HTERT RPE-1 (cell line): Measurements from ENCODE around the gene SLC4A2.

Experiments used
- in situ Hi-C: fragments of 300-500 bp; cut with MboI; formaldehyde crosslinking; loops from 4 replicates; pipeline ENCODE4 v1.14.3; 2020; ENCODE audit warnings: low sequenced_read_pairs

The SLC4A2 gene

DNA sequence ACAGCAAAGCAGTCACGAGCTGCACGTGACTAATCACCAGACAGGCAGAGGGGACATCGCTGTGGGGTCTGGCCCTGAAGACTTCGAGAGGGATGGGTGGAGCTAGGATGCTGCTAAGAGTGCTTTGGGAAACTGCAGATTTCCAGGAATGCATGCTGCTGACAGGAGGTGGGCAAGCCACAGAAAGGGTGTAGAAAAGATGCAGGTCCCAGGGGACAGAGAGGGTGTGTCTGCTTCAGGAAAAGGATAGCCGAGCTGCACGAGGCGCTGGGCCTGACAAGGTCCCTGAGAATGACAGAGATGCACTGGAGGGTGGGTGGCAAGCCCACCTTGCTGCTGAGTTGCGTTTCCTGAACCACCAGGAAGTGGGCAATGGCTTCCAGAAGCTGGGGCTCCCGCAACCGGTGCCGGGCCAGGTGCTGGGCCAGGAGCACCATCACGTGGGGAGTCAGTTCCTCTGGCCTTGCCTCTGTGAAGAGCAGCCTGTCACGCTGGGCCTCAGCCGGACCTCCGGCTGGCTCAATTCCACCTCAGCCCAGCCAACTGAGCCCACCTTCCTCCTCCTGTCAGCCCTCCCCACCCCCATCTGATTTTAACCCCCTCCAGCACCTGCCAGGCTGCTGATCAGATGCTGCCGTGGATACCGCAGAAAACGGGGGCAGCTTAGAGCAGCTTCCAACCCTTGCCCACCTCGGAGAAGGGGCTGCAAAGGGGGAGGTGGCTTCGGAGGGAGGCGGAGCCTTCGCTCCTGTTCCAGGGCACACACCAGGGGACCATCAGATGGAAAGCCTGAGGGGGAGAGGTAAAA is 19.0 kb downstream of the SLC4A2 start:
- in situ Hi-C loops, result no loop called here

GRCh38 chr7:151079199-151079910 is 20.0 kb downstream of the SLC4A2 start:
- in situ Hi-C loops, result no loop called here

DNA sequence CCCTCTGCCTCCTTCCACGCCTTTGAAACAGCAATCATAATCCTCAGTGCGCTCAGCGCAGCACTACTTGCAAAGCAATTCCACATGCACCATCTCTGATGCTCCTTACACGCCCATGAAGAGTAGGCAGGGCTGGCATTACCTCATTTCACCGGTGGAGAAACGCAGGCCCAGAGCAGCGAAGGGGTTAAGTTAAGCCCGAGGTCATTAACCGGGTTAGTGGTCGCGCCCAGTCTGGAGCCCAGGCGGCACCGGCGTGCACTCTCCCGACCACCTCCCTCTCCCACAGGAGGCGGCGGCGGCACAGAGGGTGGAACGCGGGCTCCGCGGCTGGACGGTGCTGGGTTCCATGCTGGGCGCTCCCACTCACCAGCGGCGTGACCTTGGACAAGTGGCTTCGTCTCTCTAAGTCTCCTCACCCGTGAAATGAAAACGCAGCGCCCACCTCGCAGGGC is 20.7 kb downstream of the SLC4A2 start:
- in situ Hi-C loops, result no loop called here

- in situ Hi-C loops, result no loop called here
These were observed 21.3 kb downstream of the SLC4A2 start, which contains the start of gene FASTK for GRCh38 chr7:151080522-151081169. Gene FASTK (minus strand): TSS chr7:151080809. CDS start chr7:151080766, 43 bp downstream.

- in situ Hi-C loops, result no loop called here
These were observed 22.0 kb downstream of the SLC4A2 start for GRCh38 chr7:151081170-151082101.

DNA sequence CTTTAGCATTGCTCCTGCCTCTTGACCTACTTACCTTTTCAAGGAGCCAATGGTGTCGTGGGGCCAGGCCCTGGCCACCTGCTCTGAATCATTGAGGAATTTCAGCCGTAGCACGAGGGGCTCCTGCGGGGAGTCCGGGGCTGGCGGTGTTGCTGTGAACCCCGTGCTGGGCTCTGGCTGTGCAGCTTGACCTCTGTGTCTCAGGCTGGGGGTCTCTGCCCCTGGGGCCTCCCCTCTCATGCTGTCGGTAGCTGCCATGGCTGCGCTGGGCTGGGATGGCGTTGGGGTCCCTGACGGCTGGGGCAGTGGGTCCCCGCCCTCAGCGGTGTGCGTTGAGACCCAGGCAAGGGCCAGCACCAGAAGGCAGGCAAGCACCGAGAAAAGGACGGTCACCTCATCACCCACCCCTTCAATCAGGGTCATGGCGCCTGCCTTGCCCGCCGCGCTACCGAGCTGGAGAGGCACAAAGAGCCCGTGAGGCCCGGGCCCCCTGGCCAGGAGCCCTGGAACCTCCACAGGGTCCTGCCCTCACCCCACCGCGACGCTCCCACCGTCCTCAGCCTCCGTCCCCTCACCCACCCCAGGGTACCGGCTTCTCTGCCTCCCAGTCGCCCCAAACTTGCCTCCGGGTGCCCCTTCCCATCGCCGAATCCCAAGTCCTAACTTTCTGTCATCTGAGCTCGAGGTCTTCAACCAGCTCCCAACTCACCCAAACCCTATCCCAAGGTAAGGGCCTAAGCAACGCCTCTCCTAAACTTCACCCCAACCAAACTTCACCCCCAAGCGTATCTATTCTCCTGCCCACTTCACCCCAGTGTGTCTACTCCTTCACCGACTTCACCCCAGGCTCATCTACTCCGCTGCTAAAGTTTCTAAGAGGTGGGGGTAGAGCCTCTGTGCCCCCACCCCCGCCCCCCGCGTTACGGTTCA is 23.0 kb downstream of the SLC4A2 start:
- in situ Hi-C loops, result no loop called here

DNA sequence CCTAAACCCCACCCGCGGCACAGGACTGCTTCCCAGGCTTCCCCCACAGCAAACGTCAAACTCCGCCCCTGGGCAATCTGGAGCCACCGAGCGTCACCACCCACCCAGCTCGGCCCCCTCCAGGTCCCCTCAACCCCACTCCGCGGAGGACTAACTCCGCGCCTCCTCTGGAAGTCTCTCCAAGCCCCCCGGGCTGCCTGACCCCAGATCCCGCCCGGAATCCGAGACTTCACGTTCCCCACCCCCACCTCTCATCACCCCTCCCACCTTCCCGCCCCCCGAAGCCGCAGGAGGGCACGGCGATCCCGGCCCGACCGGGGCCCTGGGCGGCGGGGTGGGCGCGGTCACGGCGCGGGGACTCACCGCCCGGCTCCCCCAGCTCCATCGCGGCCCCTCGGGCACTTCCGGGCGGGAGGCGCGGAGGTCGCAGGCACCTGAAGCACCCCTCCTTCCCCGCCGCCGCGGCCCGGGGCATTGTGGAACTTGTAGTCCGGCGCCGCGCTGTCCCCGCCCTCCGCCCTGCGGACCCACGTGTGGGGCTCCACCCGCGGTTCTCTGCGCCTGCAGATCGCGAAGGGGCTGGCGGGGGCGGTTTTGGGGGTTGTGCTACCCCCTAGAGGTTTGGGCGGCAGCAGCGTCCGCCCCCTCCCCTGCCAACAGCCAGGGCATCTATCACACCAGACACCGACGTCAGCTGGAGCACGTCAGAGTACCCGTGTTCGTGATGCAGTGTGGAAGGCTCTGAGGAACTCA is 23.9 kb downstream of the SLC4A2 start, which contains the start of gene TMUB1:
TSS of gene TMUB1 (minus strand) at position 423 of the 753 bp plus-strand sequence. CDS start 930 bp downstream, outside the sequence.
- in situ Hi-C loops, result no loop called here

DNA sequence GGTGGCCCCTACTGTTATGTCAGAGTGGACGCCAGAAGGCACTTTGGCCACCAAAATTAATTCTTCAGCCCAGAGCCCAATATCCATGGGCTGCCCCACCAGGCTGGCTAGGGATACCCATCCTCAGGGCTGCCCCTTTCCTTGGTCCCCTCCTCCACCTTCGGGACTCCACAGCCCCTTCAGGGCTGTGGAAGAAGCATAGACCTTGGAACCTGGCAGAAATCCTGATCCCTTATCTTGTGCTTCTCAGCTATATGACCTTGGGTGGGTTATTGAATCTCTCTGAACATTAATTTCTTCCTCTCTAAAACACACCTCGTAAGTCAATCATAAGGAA is 24.4 kb downstream of the SLC4A2 start:
- in situ Hi-C loops, result no loop called here

DNA sequence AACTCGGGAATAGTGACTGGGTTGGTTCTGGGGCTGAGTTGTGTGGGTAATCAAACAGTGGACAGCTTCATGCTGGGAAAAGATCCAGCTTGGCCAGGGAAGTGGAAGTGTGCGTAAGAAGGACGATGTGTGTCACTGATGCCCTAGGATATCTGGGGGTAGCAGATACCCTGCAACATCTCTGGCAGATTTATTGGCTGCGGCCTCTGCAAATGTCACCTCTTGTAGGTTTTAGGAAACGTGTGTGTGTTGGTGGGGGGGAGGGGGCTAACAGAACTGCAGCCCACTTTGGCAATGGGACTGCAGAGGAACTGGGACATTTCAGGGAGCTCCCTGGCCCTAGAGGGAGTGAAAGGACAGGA is 25.9 kb downstream of the SLC4A2 start:
- in situ Hi-C loops, result no loop called here

- in situ Hi-C loops, result no loop called here
These were observed 26.6 kb downstream of the SLC4A2 start, which contains the start of gene AGAP3 for GRCh38 chr7:151085691-151086620. Gene AGAP3 (plus strand): TSS chr7:151086475. CDS start chr7:151086742, 267 bp downstream.

DNA sequence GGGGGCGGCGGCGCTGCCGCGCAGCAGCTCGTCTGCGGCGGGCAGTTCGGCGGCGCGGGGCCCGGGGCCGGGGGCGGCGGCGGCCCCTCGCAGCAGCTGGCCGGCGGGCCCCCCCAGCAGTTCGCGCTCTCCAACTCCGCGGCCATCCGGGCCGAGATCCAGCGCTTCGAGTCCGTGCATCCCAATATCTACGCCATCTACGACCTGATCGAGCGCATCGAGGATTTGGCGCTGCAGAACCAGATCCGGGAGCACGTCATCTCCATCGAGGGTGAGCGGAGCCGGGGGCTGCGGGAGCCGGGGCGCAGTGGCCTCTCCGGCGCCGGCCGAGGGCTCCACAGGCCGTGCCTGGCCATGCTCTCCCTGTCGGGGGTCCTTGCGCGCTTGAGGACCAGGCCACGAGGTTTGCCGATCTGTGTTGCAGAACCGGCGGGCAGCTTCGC is 27.4 kb downstream of the SLC4A2 start:
- in situ Hi-C loops, result no loop called here

DNA sequence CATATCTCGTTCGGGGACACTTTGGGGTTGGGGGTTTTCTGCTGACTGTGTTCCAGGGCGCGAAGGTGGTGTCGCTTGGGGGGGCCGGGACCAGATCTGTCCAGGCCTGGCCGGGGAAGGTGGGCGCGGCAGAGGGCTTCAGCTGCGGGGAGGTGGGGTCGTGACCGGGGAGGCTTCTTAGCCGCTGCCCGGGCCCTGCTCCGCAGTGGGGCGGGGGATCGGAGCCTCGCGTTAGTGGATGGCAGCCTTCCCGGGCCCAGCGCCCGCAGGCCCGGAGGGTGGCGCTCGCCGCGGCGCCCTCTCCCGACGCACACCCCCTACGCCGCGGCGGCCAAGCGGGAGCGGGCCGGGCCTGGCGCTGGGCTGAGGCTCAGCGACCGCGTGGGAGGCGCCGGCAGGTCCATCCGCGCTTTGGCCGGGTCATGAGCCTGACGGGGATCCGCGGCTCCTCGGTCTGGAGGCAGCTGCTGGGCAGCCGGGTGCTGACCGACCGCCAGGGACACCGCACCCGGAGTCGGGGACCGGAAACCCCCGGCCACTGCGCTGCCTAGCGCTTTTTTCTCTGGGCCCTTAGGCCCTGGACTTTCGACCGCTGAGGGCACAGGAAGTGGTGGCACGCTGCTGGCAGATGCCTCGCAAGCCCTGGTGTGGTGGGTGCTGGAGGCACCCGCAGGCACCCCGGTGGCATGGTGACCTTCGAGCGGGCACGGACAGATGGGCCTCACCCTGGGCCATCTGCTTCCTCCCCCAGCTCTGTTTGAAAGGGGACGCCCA is 28.0 kb downstream of the SLC4A2 start:
- in situ Hi-C loops, result no loop called here

GRCh38 chr7:151088019-151088855 is 28.8 kb downstream of the SLC4A2 start:
- in situ Hi-C loops, result no loop called here

DNA sequence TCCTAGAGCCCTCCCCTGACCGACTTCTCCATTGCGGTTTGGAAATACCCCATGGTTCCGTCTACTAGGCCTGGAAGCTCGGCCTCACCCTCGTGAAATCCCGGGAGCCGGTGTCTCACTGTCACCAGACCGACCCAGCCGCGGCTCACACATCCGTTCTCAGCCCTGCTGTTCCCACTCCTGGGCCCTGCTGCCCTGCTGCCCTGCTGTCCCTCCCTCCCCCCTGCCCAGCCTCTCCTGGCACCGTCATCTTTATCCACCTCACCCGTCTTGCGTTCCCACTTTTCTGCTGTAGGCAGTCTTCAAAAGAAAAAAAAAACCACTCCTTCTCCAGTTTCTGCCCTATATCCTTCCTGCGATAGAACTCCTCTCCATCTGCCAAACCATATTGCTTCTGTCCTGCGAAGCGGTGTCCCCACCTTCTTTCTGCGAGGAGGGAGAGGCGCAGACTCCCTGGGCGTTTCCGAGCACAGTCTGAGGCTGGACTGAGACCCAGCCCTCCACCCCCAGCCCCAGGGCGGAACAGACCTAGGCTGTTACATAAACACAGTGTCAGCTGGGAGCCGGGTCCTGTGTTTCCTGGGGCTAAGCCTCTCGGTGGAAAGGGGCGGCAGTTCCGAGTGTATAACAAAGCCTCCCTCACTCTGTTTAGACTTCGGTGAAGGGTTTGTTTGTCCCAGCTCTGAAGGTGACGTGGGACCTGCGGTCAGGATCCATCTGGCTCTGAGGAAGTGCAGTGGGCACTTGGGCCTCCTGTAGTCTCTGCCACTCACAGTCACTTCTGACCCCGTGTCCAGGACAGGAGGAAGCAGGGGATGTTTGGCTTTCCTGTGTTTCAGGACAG is 29.7 kb downstream of the SLC4A2 start:
- in situ Hi-C loops, result no loop called here
